Esophagus squamous epithelium (tissue), 4 donors: ENCODE results near the gene SEC61A1.

ENCODE experiments used
- POLR2A ChIP-seq, 4 donors: fragments of 450-650 bp; IDR thresholded peaks; one replicate each; pipeline ENCODE4 v1.6.1; 2017; ENCODE audit warnings: antibody characterized with exemption in 4 of 4, mild to moderate bottlenecking in 4 of 4, moderate library complexity in 3 of 4
- TF ChIP-seq, protein P1 (sequence below), 6 experiments: fragments of 450-650 bp in 4 of 6; fragments of 200-600 bp in 2 of 6; sonication (generic) in 2 of 6; IDR thresholded peaks; one replicate each; pipeline ENCODE4 v1.5.1; 2016 to 2019; ENCODE audit warnings: antibody characterized with exemption in 6 of 6, mild to moderate bottlenecking in 4 of 6, moderate library complexity in 4 of 6

- no peak for TF ChIP-seq POLR2A (IDR thresholded peaks at IDR 0.05)
- TF ChIP-seq, protein P1, sequence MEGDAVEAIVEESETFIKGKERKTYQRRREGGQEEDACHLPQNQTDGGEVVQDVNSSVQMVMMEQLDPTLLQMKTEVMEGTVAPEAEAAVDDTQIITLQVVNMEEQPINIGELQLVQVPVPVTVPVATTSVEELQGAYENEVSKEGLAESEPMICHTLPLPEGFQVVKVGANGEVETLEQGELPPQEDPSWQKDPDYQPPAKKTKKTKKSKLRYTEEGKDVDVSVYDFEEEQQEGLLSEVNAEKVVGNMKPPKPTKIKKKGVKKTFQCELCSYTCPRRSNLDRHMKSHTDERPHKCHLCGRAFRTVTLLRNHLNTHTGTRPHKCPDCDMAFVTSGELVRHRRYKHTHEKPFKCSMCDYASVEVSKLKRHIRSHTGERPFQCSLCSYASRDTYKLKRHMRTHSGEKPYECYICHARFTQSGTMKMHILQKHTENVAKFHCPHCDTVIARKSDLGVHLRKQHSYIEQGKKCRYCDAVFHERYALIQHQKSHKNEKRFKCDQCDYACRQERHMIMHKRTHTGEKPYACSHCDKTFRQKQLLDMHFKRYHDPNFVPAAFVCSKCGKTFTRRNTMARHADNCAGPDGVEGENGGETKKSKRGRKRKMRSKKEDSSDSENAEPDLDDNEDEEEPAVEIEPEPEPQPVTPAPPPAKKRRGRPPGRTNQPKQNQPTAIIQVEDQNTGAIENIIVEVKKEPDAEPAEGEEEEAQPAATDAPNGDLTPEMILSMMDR (IDR thresholded peaks at IDR 0.05): no peak
These were observed 1.4 kb downstream of the SEC61A1 start for GRCh38 chr3:128053614-128054013.
